ENCODE data around the gene ZMYND12.

ZMYND12 gene

DNA sequence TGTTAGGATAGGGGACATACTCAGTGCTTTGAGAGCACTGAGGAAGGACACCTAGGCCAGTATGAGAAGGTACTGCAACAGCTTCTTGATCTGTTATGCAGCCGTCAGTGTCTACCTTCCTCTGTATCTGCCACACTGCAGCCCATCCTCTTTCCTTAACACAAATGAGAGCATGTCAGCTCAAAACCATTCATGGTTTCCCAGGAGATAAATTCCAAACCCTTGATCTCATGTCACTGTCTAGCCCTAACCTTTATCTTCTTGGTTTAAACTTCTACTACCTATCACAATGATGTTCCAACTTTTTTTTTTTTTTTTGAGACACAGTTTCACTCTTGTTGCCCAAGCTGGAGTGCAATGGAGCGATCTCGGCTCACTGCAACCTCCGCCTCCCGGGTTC, 1.4 kb downstream of the ZMYND12 start:
- Histone ChIP-seq H3K4me2 (no peak overlapping the region), H3K36me3 (peaks cover 14 to 22% (median 17%) of the 10 kb centered on the region in 11 experiments), H3K9me3 (replicated peaks in 1 of 11) (no peaks in the 10 kb centered on the region), H3K9ac (no peak overlapping the region), H4K20me1 (no peaks in the 10 kb centered on the region), H3K27ac (no peak overlapping the region), H3K27me3 (no peaks in the 10 kb centered on the region), H3K4me1 (peaks cover 21 to 32% (median 27%) of the 10 kb centered on the region in 10 experiments), H3K4me3 (no peak overlapping the region)
- no peak for TF ChIP-seq Cebpa-rat (IDR thresholded peaks at IDR 0.05)

DNA sequence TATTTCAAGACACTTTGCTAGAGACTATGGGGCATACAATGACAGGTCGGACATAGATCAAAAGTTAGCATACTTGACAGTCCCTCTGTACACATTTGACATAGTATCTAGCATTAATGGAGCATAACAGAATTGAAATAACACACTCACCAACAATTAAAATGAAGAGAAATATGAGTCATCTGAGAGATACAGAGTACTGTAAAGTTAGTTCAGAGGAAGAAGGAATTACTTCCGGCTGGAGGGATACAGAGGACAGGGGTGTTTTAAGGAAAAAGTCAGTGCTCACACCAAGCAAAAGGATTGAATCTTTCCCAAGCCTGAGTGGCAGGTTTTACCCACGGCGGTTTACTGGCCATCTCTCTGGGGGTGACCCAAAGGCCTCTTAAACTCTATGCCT, 2.4 kb downstream of the ZMYND12 start:
- Histone ChIP-seq H3K4me3 (no peak overlapping the region), H3K27me3 (no peaks in the 10 kb centered on the region), H3K4me2 (no peak overlapping the region), H3K36me3 (peaks cover 4 to 12% (median 7%) of the 10 kb centered on the region in 11 experiments; a peak in 20 of 22 replicates), H3K9ac (no peak overlapping the region), H4K20me1 (no peaks in the 10 kb centered on the region), H3K4me1 (peaks cover 21 to 31% (median 25%) of the 10 kb centered on the region in 10 experiments), H3K9me3 (replicated peaks in 1 of 11) (no peaks in the 10 kb centered on the region), H3K27ac (no peak overlapping the region)
- TF ChIP-seq Cebpa-rat (IDR thresholded peaks at IDR 0.05), result no peak

DNA sequence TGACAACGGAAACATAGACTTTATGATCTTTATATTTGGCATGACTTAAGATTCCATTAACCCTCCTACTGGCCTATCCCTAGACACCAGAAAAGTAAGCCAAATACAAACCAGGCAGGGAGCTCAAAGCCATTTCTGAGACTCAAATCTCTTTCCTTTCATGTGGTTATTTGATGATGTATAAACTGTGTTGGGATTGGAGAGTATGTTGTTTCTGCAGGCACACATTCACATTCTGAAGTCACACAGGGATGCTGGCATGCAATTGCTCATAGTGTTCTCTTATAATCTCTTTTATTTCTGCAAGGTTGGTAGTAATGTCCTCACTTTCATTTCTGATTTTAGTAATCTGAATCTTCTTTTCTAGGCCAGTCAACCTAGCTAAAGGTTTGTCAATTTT, 5.8 kb downstream of the ZMYND12 start:
- Histone ChIP-seq H4K20me1 (no peaks in the 10 kb centered on the region), H3K9me3 (replicated peaks in 1 of 11) (no peaks in the 10 kb centered on the region), H3K4me3 (no peak overlapping the region), H3K4me1 (peaks cover 1 to 6% (median 2%) of the 10 kb centered on the region in 10 experiments; a peak in 15 of 20 replicates), H3K36me3 (no peaks in the 10 kb centered on the region), H3K27ac (no peak overlapping the region), H3K9ac (no peak overlapping the region), H3K4me2 (no peak overlapping the region), H3K27me3 (no peaks in the 10 kb centered on the region)
- no peak for TF ChIP-seq Cebpa-rat (IDR thresholded peaks at IDR 0.05)

DNA sequence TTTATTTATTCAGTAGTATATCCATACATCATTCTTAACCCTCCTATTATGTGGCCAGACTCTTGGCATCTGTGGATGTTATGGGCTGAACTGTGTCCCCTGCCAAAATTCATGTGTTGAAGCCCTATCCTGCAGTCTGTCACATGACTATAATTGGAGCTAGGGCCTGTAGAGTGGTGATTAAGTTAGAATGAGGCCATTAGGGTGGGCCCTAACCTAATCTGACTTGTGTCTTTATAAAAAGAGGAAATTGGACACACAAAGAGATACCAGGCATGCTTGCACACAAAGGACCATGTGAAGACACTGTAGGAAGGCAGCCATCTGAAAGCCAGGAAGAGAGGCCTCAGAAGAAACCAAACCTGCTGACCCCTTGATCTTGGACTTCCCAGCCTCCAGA, 6.6 kb downstream of the ZMYND12 start:
- Histone ChIP-seq H3K4me3 (no peak overlapping the region), H3K27ac (no peak overlapping the region), H3K9ac (no peak overlapping the region), H3K4me2 (no peak overlapping the region), H3K9me3 (replicated peaks in 1 of 11) (no peaks in the 10 kb centered on the region), H3K27me3 (no peaks in the 10 kb centered on the region), H4K20me1 (no peaks in the 10 kb centered on the region), H3K36me3 (no peaks in the 10 kb centered on the region), H3K4me1 (peaks cover 0 to 4% (median 0%) of the 10 kb centered on the region in 10 experiments; a peak in 1 of 20 replicates)
- no peak for TF ChIP-seq Cebpa-rat (IDR thresholded peaks at IDR 0.05)

DNA sequence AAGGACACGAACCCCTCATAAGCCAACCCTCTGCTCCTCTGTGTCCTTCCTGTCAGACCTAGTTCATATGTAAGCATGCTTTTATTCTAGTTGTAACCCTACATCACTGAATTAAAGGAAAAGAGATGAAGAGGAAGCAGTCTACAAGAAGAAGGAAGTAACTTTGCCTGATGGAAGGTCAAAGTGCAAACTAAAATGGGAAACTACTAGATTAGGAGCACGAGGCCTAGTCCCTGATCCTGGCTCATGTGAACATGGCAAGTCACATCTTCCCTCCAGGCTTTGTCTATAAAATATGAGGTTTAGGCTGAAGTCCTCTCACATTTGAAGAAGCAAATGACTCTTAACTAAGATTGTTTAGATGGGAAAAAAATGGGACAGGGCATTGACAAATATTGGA, 13.2 kb downstream of the ZMYND12 start:
- no peak overlapping the region for H3K4me3 ChIP-seq
- H3K9me3 ChIP-seq (replicated peaks in 1 of 11), result no peaks in the 10 kb centered on the region
- peak overlapping the region in 2 of 11 experiments; percentile 1 to 5; a peak in 2 of 22 replicates for H3K4me2 ChIP-seq
- peak overlapping the region in 1 of 11 experiments; percentile 36; a peak in 1 of 22 replicates for H3K27ac ChIP-seq
- H3K36me3 ChIP-seq, result no peaks in the 10 kb centered on the region
- peaks cover 0 to 10% (median 0%) of the 10 kb centered on the region in 10 experiments; a peak in 7 of 20 replicates for H3K4me1 ChIP-seq
- no peak overlapping the region for H3K9ac ChIP-seq
- TF ChIP-seq Cebpa-rat (IDR thresholded peaks at IDR 0.05), result no peak
- H3K27me3 ChIP-seq, result no peaks in the 10 kb centered on the region
- no peaks in the 10 kb centered on the region for H4K20me1 ChIP-seq

DNA sequence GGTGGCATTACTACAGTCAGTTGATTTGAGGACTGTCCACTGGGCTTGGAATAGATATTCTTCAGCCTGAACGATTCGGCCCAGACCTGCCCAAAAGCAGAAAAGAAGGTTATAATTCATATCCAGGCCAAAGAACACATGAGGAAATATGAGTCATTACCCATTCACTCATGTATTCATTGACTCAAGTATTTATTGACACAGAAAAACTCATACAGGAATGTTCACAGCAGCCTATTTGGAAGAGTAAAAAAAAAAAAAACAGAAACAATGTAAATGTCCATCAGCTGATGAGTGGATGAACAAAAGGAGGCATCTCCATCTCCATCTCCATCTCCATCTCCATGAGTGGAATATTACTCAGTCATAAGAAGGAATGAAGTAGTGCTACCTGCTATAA, 15.9 kb downstream of the ZMYND12 start:
- no peak for TF ChIP-seq Cebpa-rat (IDR thresholded peaks at IDR 0.05)
- no peak overlapping the region for H3K9ac ChIP-seq
- no peak overlapping the region for H3K4me3 ChIP-seq
- H3K27me3 ChIP-seq, result no peaks in the 10 kb centered on the region
- no peak overlapping the region for H3K27ac ChIP-seq
- H3K9me3 ChIP-seq (replicated peaks in 1 of 11), result no peaks in the 10 kb centered on the region
- H3K4me1 ChIP-seq, result peaks cover 0 to 24% (median 2%) of the 10 kb centered on the region in 10 experiments; a peak in 9 of 20 replicates
- no peaks in the 10 kb centered on the region for H3K36me3 ChIP-seq
- H4K20me1 ChIP-seq, result no peaks in the 10 kb centered on the region
- no peak overlapping the region for H3K4me2 ChIP-seq

DNA sequence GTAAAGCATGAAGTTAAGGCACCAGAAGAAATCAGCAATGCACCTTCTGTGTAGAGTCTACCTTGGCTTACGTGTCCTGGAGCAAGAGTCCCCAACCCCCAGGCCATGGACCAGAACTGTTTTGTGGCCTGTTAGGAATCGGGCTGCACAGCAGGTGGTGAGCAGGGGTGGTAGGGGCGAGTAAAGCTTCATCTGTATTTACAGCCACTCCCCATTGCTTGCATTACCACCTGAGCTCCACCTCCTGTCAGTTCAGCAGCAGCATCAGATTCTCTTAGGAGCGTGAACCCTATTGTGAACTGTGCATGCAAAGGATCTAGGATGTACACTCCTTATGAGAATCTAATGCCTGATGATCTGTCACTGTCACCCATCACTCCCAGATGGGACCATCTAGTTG, 21.5 kb downstream of the ZMYND12 start:
- no peak for TF ChIP-seq Cebpa-rat (IDR thresholded peaks at IDR 0.05)
- H3K27me3 ChIP-seq, result no peaks in the 10 kb centered on the region
- H3K27ac ChIP-seq, result no peak overlapping the region

DNA sequence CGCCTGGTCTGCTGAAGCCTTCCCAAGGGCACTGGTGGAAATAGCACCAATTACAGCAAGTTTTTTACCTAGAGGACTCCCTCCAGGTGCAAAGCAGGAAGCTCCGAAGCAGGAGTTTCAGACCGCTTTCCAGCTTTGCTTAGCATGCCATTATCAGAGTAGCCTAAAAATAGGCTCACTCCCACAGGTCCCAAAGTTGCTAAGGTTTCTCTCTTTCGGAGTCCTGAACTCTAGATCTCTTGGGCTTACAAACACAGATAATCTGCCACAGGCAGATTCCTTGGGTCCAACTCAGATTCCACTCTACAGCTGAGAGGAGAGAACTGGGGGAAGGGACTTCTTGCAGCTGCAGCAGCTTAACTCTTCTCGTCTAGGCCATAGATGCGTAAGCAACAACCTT, 22.5 kb downstream of the ZMYND12 start:
- no peaks in the 10 kb centered on the region for H3K27me3 ChIP-seq
- H4K20me1 ChIP-seq, result no peaks in the 10 kb centered on the region
- peaks cover 8 to 32% (median 11%) of the 10 kb centered on the region in 10 experiments for H3K4me1 ChIP-seq
- no peak for TF ChIP-seq Cebpa-rat (IDR thresholded peaks at IDR 0.05)
- no peak overlapping the region for H3K4me3 ChIP-seq
- H3K9me3 ChIP-seq (replicated peaks in 1 of 11), result no peaks in the 10 kb centered on the region
- no peak overlapping the region for H3K9ac ChIP-seq
- no peak overlapping the region for H3K27ac ChIP-seq
- no peaks in the 10 kb centered on the region; a peak in 1 of 22 replicates for H3K36me3 ChIP-seq
- H3K4me2 ChIP-seq, result no peak overlapping the region

More for the DNA sequence above, 21.5 kb downstream of the ZMYND12 start:
- Histone ChIP-seq H4K20me1 (no peaks in the 10 kb centered on the region), H3K4me3 (no peak overlapping the region), H3K4me1 (peaks cover 8 to 29% (median 11%) of the 10 kb centered on the region in 10 experiments), H3K36me3 (no peaks in the 10 kb centered on the region; a peak in 1 of 22 replicates), H3K9me3 (replicated peaks in 1 of 11) (no peaks in the 10 kb centered on the region), H3K4me2 (no peak overlapping the region), H3K9ac (no peak overlapping the region)

DNA sequence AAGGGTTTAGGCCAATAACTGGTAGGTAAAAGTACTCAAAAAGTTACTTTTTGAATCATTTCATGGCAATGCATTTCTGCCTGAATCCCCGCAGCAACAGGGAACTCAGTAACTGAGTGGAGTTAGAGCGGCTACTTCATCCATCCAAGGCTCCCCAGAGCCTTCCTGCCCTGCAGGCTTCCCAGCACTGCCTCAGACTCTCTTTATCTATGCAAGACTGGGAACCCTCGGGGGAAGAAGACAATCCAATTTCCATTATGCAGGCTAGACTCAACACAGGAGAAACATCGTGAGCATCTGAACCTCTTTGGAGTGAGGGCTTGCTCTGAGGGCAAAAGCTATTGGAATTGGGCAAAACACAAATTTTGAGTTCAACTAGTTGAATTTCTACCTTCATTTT, 23.1 kb downstream of the ZMYND12 start:
- Histone ChIP-seq H4K20me1 (no peaks in the 10 kb centered on the region), H3K27me3 (no peaks in the 10 kb centered on the region), H3K4me2 (no peak overlapping the region), H3K27ac (no peak overlapping the region), H3K9ac (no peak overlapping the region), H3K4me1 (peaks cover 8 to 32% (median 11%) of the 10 kb centered on the region in 10 experiments), H3K9me3 (replicated peaks in 1 of 11) (no peaks in the 10 kb centered on the region), H3K36me3 (no peaks in the 10 kb centered on the region; a peak in 1 of 22 replicates), H3K4me3 (no peak overlapping the region)
- TF ChIP-seq Cebpa-rat (IDR thresholded peaks at IDR 0.05), result no peak

DNA sequence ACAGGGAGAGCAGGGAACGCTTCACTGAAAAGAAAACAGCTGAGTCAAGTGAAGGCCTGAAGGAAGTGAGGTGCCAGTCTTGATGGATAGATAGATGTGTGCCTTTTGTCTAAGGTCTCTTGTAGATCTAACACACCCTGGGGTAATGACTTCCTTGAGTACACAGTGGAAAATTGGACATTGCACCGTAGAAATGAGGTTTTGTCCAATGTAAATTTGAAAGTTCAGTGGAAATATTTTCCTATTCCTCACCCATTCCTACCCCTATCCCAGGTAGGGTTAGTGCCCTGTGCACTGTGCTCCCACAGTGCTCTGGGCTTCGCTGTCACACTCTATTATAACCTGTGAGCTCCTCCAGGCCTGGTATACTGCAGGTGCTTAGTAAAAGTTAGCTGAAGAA, 24.3 kb downstream of the ZMYND12 start:
- no peak for TF ChIP-seq Cebpa-rat (IDR thresholded peaks at IDR 0.05)
- Histone ChIP-seq H3K4me1 (peaks cover 7 to 25% (median 11%) of the 10 kb centered on the region in 10 experiments), H3K4me2 (peak overlapping the region in 1 of 11 experiments; percentile 29; a peak in 1 of 22 replicates)

More for the DNA sequence above, 24.3 kb downstream of the ZMYND12 start:
- Histone ChIP-seq H3K9ac (no peak overlapping the region), H3K4me3 (no peak overlapping the region), H3K27me3 (no peaks in the 10 kb centered on the region), H3K9me3 (replicated peaks in 1 of 11) (no peaks in the 10 kb centered on the region), H3K36me3 (no peaks in the 10 kb centered on the region; a peak in 1 of 22 replicates), H4K20me1 (no peaks in the 10 kb centered on the region), H3K27ac (no peak overlapping the region)

Data from BLaER1 treated with 17β-estradiol and CSF1 and Interleukin-3, amounts not matched to agents 10 nM and 100 nM (cell line).